HepG2 (cell line): Measurements from ENCODE around the gene GNRH2. TPM values are rescaled to one million over a fixed set of nuclear protein-coding genes. Genes with fewer than 3 reads are reported as not detected.

Experiments
- HNRNPK ChIP-seq: fragments of 200-400 bp; formaldehyde crosslinking; IDR thresholded peaks from 2 replicates; pipeline ENCODE4 v1.6.1; 2018; ENCODE audit warnings: low read length, low read depth, moderate library complexity, mild to moderate bottlenecking; ENCODE audit not compliant: poor library complexity, severe bottlenecking
- JUND ChIP-seq: sonication (generic); formaldehyde crosslinking; IDR thresholded peaks from 2 replicates; pipeline ENCODE4 v1.8.0; 2022; ENCODE audit warnings: mild to moderate bottlenecking, missing genetic modification reagents
- KDM5B ChIP-seq: sonication (generic); formaldehyde crosslinking; IDR thresholded peaks from 2 replicates; pipeline ENCODE4 v1.4.0; 2020; ENCODE audit warnings: missing genetic modification reagents, mild to moderate bottlenecking, borderline replicate concordance
- MZF1 ChIP-seq: sonication (generic); formaldehyde crosslinking; IDR thresholded peaks from 2 replicates; pipeline ENCODE4 v1.8.1; 2023; ENCODE audit warnings: mild to moderate bottlenecking, missing genetic modification reagents, borderline replicate concordance
- NR2C2 ChIP-seq: sonication (generic); formaldehyde crosslinking; IDR thresholded peaks from 2 replicates; pipeline ENCODE4 v1.4.0; 2020; ENCODE audit warnings: missing genetic modification reagents, mild to moderate bottlenecking, moderate library complexity, borderline replicate concordance
- PRMT3 ChIP-seq: sonication (generic); formaldehyde crosslinking; IDR thresholded peaks from 2 replicates; pipeline ENCODE4 v1.8.1; 2022; ENCODE audit warnings: low read depth, mild to moderate bottlenecking, moderate library complexity, missing genetic modification reagents, borderline replicate concordance
- PTBP1 ChIP-seq: fragments of 200-400 bp; formaldehyde crosslinking; IDR thresholded peaks from 2 replicates; pipeline ENCODE4 v1.6.1; 2018; ENCODE audit warnings: low read length, low read depth; ENCODE audit not compliant: poor library complexity, severe bottlenecking
- STAT5B ChIP-seq: sonication (generic); formaldehyde crosslinking; IDR thresholded peaks from 2 replicates; pipeline ENCODE4 v1.4.0; 2020; ENCODE audit warnings: missing genetic modification reagents
- ZBTB38 ChIP-seq: sonication (generic); formaldehyde crosslinking; IDR thresholded peaks from 2 replicates; pipeline ENCODE4 v1.5.1; 2020; ENCODE audit warnings: mild to moderate bottlenecking, missing genetic modification reagents
- ZNF121 ChIP-seq: sonication (generic); formaldehyde crosslinking; IDR thresholded peaks from 2 replicates; pipeline ENCODE4 v1.5.0; 2020; ENCODE audit warnings: mild to moderate bottlenecking, missing genetic modification reagents
- ZNF143 ChIP-seq: sonication (generic); formaldehyde crosslinking; IDR thresholded peaks from 2 replicates; pipeline ENCODE4 v1.4.0; 2020; ENCODE audit warnings: missing genetic modification reagents
- ZNF34 ChIP-seq: sonication (generic); formaldehyde crosslinking; IDR thresholded peaks from 2 replicates; pipeline ENCODE4 v1.4.0; 2020; ENCODE audit warnings: mild to moderate bottlenecking, missing genetic modification reagents, borderline replicate concordance
- ZNF850 ChIP-seq: sonication (generic); formaldehyde crosslinking; conservative IDR thresholded peaks from 2 replicates; pipeline ENCODE4 v1.9.0; 2021; ENCODE audit warnings: mild to moderate bottlenecking, missing genetic modification reagents
- polyA plus RNA-seq, 8 experiments: library from polyadenylated mRNA; depleted of rRNA in 3 of 8; stranded (reverse) in 7 of 8; unstranded in 1 of 8; fragments of >200 nt; fragmentation: Illumina TruSeq in 4 of 8; extraction: Trizol in 4 of 8; gene quantifications; 2 replicates each; pipeline versions ENCODE4 v1.2.1 to v1.2.3, GENCODE V29; 2011 to 2016; ENCODE audit warnings: low read depth in 4 of 8, missing spikeins in 1 of 8, mixed read lengths in 1 of 8; ENCODE audit not compliant: insufficient read depth in 1 of 8
- total RNA-seq, 5 experiments: library from RNA; depleted of rRNA; stranded (reverse); fragments of >200 nt; fragmentation: Illumina TruSeq; extraction: Trizol; gene quantifications; 2 replicates each; pipeline ENCODE4 v1.2.3, GENCODE V29; 2016; ENCODE audit warnings: low read depth in 1 of 5
- TF ChIP-seq, protein P1 (sequence below): sonication (generic); formaldehyde crosslinking; IDR thresholded peaks from one replicate; pipeline ENCODE4 v1.5.1; 2020; ENCODE audit warnings: mild to moderate bottlenecking, missing genetic modification reagents; ENCODE audit errors: not compliant biosample characterization
- TF ChIP-seq, protein P2 (sequence below), 2 experiments: fragments of 450-650 bp in 1 of 2; sonication (generic) in 1 of 2; formaldehyde crosslinking; IDR thresholded peaks; 2 replicates each; pipeline versions ENCODE4 v1.5.0 to v1.8.0; 2020 to 2022; ENCODE audit warnings: mild to moderate bottlenecking in 1 of 2, missing genetic modification reagents in 1 of 2
- TF ChIP-seq, protein P3 (sequence below): sonication (generic); formaldehyde crosslinking; IDR thresholded peaks from 2 replicates; pipeline ENCODE4 v1.4.0; 2020; ENCODE audit warnings: mild to moderate bottlenecking, missing genetic modification reagents
- TF ChIP-seq, protein P4 (sequence below): sonication (generic); formaldehyde crosslinking; IDR thresholded peaks from 2 replicates; pipeline ENCODE4 v1.8.0; 2022; ENCODE audit warnings: missing genetic modification reagents, low read depth, mild to moderate bottlenecking, borderline replicate concordance

Gene GNRH2
- total and polyA plus RNA-seq, 2 of the 13 experiments (the other 11 are each of a cell fraction or from before 2014, with no cell fraction given) = 0.28 TPM; not detected in 1

DNA sequence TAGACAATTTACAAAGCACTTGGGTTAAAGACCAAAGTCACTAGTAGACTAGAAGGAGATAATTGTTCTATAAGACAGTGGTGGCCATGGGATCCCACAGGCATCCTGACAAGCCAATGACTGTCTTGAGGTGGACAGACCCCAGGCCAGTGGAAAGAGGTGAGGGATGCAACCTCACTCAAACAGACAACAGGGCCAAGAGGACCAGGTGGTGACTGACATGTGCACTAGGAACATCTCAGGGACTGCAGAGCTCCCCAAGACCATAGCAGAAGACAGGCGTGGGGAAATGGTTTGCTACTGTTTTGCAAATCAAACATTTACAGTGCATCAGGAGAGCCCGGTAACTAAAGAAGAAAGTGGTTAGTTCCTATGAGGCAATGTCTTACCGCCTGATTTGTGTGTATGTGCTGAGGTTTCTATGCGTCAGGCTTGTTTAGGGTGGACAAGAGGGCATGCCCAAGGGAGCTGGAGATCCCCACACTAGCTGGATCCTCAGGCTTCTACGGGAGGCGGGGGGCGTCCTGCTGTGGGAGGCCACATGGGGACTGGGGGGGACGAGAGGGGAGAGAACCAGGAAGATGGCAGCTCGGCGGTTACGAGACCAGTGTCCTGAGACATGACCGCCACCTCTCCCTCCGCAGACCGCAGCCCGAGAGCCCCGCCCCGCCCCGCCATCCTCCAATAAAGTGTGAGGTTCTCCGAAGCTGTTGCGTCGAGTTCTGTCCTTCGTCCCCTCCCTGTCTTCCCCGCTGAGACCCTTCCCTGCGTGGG lies 1.8 kb downstream of the GNRH2 start (continued):
- TF ChIP-seq, protein P1, sequence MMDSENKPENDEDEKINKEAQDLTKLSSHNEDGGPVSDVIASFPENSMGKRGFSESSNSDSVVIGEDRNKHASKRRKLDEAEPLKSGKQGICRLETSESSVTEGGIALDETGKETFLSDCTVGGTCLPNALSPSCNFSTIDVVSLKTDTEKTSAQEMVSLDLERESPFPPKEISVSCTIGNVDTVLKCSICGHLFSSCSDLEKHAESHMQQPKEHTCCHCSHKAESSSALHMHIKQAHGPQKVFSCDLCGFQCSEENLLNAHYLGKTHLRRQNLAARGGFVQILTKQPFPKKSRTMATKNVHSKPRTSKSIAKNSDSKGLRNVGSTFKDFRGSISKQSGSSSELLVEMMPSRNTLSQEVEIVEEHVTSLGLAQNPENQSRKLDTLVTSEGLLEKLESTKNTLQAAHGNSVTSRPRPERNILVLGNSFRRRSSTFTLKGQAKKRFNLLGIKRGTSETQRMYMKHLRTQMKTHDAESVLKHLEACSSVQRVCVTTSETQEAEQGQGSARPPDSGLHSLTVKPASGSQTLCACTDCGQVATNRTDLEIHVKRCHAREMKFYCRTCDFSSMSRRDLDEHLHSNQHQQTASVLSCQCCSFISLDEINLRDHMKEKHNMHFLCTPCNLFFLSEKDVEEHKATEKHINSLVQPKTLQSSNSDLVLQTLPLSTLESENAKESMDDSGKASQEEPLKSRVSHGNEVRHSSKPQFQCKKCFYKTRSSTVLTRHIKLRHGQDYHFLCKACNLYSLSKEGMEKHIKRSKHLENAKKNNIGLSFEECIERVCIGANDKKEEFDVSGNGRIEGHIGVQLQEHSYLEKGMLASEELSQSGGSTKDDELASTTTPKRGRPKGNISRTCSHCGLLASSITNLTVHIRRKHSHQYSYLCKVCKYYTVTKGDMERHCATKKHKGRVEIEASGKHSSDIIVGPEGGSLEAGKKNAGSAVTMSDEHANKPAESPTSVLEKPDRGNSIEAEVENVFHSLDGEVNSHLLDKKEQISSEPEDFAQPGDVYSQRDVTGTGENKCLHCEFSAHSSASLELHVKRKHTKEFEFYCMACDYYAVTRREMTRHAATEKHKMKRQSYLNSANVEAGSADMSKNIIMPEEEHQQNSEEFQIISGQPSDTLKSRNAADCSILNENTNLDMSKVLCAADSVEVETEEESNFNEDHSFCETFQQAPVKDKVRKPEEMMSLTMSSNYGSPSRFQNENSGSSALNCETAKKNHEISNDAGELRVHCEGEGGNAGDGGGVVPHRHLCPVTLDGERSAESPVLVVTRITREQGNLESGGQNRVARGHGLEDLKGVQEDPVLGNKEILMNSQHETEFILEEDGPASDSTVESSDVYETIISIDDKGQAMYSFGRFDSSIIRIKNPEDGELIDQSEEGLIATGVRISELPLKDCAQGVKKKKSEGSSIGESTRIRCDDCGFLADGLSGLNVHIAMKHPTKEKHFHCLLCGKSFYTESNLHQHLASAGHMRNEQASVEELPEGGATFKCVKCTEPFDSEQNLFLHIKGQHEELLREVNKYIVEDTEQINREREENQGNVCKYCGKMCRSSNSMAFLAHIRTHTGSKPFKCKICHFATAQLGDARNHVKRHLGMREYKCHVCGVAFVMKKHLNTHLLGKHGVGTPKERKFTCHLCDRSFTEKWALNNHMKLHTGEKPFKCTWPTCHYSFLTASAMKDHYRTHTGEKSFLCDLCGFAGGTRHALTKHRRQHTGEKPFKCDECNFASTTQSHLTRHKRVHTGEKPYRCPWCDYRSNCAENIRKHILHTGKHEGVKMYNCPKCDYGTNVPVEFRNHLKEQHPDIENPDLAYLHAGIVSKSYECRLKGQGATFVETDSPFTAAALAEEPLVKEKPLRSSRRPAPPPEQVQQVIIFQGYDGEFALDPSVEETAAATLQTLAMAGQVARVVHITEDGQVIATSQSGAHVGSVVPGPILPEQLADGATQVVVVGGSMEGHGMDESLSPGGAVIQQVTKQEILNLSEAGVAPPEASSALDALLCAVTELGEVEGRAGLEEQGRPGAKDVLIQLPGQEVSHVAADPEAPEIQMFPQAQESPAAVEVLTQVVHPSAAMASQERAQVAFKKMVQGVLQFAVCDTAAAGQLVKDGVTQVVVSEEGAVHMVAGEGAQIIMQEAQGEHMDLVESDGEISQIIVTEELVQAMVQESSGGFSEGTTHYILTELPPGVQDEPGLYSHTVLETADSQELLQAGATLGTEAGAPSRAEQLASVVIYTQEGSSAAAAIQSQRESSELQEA (CRISPR knock-in tag) = no peak
- TF ChIP-seq ZNF34 (CRISPR knock-in tag) = no peak
- TF ChIP-seq KDM5B (CRISPR knock-in tag) = no peak
- no peak for TF ChIP-seq STAT5B (CRISPR knock-in tag)
- TF ChIP-seq, protein P2, sequence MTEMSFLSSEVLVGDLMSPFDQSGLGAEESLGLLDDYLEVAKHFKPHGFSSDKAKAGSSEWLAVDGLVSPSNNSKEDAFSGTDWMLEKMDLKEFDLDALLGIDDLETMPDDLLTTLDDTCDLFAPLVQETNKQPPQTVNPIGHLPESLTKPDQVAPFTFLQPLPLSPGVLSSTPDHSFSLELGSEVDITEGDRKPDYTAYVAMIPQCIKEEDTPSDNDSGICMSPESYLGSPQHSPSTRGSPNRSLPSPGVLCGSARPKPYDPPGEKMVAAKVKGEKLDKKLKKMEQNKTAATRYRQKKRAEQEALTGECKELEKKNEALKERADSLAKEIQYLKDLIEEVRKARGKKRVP (CRISPR knock-in tag; IDR thresholded peaks at IDR 0.05) = no peak
- no peak; the same call in 1 of the 2 replicates for TF ChIP-seq ZNF121 (CRISPR knock-in tag)
- TF ChIP-seq, protein P3, sequence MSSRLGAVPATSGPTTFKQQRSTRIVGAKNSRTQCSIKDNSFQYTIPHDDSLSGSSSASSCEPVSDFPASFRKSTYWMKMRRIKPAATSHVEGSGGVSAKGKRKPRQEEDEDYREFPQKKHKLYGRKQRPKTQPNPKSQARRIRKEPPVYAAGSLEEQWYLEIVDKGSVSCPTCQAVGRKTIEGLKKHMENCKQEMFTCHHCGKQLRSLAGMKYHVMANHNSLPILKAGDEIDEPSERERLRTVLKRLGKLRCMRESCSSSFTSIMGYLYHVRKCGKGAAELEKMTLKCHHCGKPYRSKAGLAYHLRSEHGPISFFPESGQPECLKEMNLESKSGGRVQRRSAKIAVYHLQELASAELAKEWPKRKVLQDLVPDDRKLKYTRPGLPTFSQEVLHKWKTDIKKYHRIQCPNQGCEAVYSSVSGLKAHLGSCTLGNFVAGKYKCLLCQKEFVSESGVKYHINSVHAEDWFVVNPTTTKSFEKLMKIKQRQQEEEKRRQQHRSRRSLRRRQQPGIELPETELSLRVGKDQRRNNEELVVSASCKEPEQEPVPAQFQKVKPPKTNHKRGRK (CRISPR knock-in tag) = no peak
- no peak; the same call in 1 of the 2 replicates for TF ChIP-seq ZBTB38 (CRISPR knock-in tag)
- TF ChIP-seq ZNF850 (CRISPR knock-in tag) = no peak
- no peak; the same call in 1 of the 2 replicates for TF ChIP-seq PRMT3 (CRISPR knock-in tag)
- TF ChIP-seq, protein P4, sequence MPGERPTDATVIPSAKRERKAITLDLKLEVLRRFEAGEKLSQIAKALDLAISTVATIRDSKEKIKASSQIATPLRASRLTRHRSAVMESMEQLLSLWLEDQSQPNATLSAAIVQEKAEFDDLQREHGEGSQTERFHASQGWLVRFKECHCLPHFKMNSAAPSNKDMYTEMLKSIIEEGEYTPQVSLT = no peak
- no peak; the same call in 1 of the 2 replicates for TF ChIP-seq JUND (CRISPR knock-in tag)
- no peak for TF ChIP-seq HNRNPK
- TF ChIP-seq PTBP1 = no peak
- TF ChIP-seq MZF1 = peak; percentile 70; the same call in 1 of the 2 replicates
- no peak for TF ChIP-seq ZNF143
- TF ChIP-seq NR2C2 = no peak
